ENCODE data around the gene OARD1. TPM values are rescaled to one million over a fixed set of nuclear protein-coding genes. Genes with fewer than 3 reads are reported as not detected.

Gene OARD1
- total and polyA plus RNA-seq, 8 donors: 14.9 to 56.4 (median 47.8) TPM

DNA sequence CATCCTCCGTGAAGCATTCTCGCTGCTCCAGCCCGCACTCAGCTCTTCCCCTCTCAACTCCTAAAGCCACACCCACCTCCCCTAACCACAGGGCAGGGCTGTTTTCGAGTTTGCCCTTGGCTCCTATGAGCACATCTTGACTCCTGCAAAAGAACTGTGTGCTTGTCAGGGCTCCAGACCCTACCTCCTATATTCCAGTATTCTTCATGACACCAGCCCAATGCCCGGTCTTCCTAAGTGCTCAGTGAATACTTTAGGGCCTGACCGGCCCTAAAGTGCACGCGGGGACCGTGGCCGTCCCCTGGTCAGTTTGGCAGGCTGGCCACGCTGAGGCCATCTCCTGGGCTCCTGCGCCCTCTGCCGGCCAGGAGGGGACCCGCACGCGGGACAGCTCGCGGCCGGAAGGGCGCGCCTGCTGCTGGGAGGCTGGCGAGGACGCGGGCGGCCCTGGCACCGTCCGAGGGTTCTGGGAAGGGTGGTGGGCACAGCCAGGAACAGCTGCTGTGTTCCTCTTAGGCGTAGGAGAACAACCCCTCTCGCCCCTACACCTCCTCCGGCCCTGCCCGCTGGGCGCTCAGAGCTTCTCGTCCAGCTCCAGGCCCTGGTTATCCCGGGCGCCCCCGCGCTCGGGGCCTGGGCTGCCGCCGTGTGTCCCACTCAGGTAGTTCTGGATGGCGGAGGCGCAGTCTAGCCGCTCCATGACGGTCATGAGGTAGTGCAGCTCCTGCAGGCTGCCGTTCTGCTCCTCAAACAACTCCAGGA, 44.2 kb downstream of the OARD1 start:
- H3K4me1 ChIP-seq: peaks cover 13 to 18% of the 10 kb centered on the region in 2 donors
- intact Hi-C loops (cut with DNase I): no loop called here
- H3K36me3 ChIP-seq: no peaks in the 10 kb centered on the region
- TF ChIP-seq, protein P1, sequence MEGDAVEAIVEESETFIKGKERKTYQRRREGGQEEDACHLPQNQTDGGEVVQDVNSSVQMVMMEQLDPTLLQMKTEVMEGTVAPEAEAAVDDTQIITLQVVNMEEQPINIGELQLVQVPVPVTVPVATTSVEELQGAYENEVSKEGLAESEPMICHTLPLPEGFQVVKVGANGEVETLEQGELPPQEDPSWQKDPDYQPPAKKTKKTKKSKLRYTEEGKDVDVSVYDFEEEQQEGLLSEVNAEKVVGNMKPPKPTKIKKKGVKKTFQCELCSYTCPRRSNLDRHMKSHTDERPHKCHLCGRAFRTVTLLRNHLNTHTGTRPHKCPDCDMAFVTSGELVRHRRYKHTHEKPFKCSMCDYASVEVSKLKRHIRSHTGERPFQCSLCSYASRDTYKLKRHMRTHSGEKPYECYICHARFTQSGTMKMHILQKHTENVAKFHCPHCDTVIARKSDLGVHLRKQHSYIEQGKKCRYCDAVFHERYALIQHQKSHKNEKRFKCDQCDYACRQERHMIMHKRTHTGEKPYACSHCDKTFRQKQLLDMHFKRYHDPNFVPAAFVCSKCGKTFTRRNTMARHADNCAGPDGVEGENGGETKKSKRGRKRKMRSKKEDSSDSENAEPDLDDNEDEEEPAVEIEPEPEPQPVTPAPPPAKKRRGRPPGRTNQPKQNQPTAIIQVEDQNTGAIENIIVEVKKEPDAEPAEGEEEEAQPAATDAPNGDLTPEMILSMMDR (IDR thresholded peaks at IDR 0.05): peak; percentile 100
- ATAC-seq (peak; percentile 99), DNase-seq (peak; percentile 79 to 99 (median 87))
- no peaks in the 10 kb centered on the region for H3K9me3 ChIP-seq
- no peaks in the 10 kb centered on the region for H3K27me3 ChIP-seq
- H3K4me3 ChIP-seq: peak overlapping the region; percentile 53 to 56
- peak overlapping the region; percentile 17 to 77 for H3K27ac ChIP-seq

DNA sequence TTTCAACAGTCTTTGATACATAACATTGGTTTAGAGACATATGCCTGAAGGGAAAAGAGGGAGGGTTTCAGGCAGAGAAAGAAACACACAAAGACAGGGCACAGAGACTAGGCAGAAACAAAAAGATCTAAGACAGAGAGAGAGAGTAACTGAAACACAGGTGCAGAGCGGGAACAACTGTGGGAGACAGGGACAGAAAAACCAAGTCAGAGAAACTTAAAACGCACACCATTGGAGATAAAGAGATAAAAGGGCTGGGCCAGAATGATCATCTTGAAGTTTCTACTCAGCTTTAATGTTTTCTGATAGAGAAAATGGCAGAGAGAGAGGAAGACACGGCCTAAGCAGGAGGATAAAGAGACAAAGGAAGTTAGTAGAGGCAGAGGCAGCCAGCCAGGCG, 44.9 kb downstream of the OARD1 start:
- no peaks in the 10 kb centered on the region for H3K36me3 ChIP-seq
- intact Hi-C loops (cut with DNase I): no loop called here
- no peak for ATAC-seq
- no peak for DNase-seq
- H3K4me3 ChIP-seq: peak overlapping the region; percentile 53 to 56
- no peaks in the 10 kb centered on the region for H3K9me3 ChIP-seq
- H3K4me1 ChIP-seq: peaks cover 13 to 18% of the 10 kb centered on the region in 2 donors
- no peaks in the 10 kb centered on the region for H3K27me3 ChIP-seq
- TF ChIP-seq, protein P1 (IDR thresholded peaks at IDR 0.05): no peak
- peak overlapping the region in 1 of 2 donors; percentile 77 for H3K27ac ChIP-seq

DNA sequence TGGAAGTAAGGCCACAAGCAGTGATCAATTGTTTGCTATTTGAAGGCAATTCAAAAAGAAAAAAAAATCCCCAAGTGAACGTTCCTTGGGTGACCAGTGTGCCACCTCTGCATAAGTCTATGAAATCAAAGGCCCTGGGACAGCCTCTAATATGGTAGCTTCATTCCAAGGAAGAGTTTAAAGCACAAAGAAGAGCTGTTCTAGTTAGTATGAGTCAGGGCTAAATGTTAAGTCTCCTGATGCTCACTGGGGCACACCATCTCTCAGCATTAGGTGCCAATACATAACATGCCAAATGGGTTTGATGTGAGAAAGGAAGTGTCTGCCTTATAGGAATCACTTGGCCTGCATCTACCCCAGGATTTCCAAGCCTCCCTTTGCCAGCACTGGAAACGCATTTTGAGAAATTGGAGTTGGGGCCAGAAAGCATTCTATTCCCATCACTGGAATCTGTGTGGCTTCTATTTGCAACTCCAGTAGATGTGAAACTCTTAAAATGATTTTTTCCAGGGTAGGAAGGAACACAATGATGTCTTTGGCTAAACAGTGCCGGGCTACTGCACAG, 46.1 kb downstream of the OARD1 start:
- Histone ChIP-seq H3K27ac (no peak overlapping the region), H3K9me3 (no peaks in the 10 kb centered on the region), H3K36me3 (no peaks in the 10 kb centered on the region), H3K4me1 (peaks cover 13 to 18% of the 10 kb centered on the region in 2 donors), H3K27me3 (no peaks in the 10 kb centered on the region), H3K4me3 (no peak overlapping the region)
- DNase-seq (no peak), ATAC-seq (no peak)
- TF ChIP-seq, protein P1 (IDR thresholded peaks at IDR 0.05): no peak
- intact Hi-C loops (cut with DNase I): no loop called here

DNA sequence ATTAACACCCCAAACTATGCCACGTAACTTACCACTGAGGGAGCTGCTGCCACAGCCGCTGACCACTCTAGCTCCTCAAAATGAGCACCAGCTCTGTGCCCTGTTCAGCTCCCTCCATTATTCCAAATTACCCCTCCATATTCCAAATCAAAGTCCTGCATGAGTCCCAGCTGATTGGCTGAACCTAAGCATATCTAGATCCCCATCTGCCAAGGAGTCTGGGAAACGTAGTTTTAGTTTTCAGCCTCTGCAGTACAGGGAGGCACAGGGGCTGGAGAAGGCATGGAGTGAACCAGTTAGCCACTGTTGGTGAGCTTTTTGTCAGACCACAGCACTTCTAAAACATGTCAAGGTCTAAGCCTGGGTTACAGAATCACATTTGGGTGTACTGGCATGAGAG, 49.0 kb downstream of the OARD1 start:
- H3K27me3 ChIP-seq: no peaks in the 10 kb centered on the region
- H3K27ac ChIP-seq: no peak overlapping the region
- ATAC-seq (no peak), DNase-seq (no peak)
- TF ChIP-seq, protein P1 (IDR thresholded peaks at IDR 0.05): no peak
- H3K9me3 ChIP-seq: no peaks in the 10 kb centered on the region
- H3K36me3 ChIP-seq: no peaks in the 10 kb centered on the region
- H3K4me3 ChIP-seq: no peak overlapping the region
- H3K4me1 ChIP-seq: peaks cover 6 to 9% of the 10 kb centered on the region in 2 donors
- intact Hi-C loops (cut with DNase I): no loop called here

DNA sequence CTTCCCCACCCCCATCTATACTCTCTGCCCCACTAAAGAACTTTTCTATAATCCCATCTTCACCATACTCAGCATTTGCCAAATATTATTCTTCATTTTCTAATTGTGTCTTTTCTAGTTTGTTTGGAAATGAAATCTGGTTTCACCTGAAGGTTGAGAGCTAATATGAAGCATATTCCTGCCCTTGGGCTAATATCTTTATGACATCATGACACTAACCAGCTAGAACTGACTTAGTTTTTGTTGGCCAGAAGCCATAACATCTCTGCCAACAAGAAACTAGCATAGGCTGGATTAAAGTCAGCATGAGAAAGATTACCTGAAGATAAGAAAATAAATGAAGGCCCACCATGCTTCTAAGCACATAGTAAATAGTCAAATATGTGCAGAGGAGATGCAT, 49.9 kb downstream of the OARD1 start:
- ATAC-seq (no peak), DNase-seq (no peak)
- TF ChIP-seq, protein P1 (IDR thresholded peaks at IDR 0.05): no peak
- H3K36me3 ChIP-seq: no peaks in the 10 kb centered on the region
- no peak overlapping the region for H3K4me3 ChIP-seq
- H3K4me1 ChIP-seq: peaks cover 0 to 2% of the 10 kb centered on the region in 2 donors
- no peaks in the 10 kb centered on the region for H3K27me3 ChIP-seq
- H3K27ac ChIP-seq: no peak overlapping the region
- no peaks in the 10 kb centered on the region for H3K9me3 ChIP-seq
- intact Hi-C loops (cut with DNase I): no loop called here
